OCI-LY1 (cell line): ENCODE measurements around the gene DBNL.
A peak's percentile ranks its signal among the peaks of the same experiment; 100 is the strongest.
"Not testable (repeated sequence)": the region's sequence is repeated elsewhere in the genome, so short reads cannot be mapped to it uniquely, and the experiment has no call there.

Source experiments
- EZH2 ChIP-seq: fragments of 200-600 bp; sonication (generic), shearing (Covaris generic); IDR thresholded peaks from 2 replicates; pipeline ENCODE4 v1.8.0; 2017; ENCODE audit warnings: borderline replicate concordance, mixed run types, mild to moderate bottlenecking, antibody characterized with exemption, low read length, moderate library complexity, mixed read lengths
- TF ChIP-seq, protein P1 (sequence below): fragments of 200-600 bp; sonication (generic), shearing (Covaris generic); IDR thresholded peaks from 2 replicates; pipeline ENCODE4 v1.5.1; 2017; ENCODE audit warnings: mild to moderate bottlenecking, antibody characterized with exemption, low read length, moderate library complexity, mixed read lengths

DNA sequence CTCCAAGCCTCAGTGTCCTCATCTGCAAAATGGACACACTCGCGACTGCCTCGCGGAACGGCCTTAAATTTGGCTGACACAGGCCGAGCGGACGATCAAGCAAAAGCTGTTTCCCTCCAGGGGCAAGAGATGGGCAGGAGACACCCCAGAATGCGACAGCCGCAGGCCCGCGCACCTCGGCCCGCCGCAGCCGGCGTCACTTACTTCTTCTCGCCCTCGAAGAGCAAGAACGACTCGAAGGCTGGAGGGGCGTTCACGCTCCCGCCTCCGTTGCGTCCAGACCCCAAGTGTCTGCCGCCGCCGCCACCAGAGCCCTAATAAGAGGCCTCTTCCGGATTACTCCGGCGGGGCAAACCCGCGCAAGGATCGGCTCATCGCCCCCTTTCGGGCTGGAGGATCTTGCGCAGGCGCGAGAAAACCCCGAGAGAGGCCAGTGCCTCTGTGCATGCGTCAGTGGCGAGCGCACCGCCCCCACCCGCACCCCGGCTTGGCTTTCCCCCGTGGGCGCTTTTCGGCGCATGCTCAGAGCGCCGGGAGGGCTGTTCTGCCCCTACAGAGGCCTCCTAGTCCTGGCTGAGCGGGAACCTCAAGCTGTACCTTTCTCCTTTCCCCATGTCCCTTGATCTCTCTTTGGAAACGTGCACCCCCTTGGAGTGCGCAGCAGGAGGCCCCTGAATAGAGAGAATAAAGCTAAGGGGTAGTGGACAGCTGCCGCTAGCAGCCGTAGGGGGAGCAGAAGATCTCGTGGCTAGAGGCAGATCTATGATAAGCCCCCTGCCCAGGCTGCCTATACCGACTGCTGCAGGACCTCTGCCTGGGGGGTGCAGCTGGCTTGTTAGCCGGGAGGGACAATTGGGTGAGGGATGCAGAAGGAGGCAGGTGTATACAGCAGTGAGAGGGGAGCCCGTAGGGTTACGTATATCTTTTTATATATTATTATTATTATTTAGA, 25.4 kb upstream of the DBNL start:
- TF ChIP-seq, protein P1, sequence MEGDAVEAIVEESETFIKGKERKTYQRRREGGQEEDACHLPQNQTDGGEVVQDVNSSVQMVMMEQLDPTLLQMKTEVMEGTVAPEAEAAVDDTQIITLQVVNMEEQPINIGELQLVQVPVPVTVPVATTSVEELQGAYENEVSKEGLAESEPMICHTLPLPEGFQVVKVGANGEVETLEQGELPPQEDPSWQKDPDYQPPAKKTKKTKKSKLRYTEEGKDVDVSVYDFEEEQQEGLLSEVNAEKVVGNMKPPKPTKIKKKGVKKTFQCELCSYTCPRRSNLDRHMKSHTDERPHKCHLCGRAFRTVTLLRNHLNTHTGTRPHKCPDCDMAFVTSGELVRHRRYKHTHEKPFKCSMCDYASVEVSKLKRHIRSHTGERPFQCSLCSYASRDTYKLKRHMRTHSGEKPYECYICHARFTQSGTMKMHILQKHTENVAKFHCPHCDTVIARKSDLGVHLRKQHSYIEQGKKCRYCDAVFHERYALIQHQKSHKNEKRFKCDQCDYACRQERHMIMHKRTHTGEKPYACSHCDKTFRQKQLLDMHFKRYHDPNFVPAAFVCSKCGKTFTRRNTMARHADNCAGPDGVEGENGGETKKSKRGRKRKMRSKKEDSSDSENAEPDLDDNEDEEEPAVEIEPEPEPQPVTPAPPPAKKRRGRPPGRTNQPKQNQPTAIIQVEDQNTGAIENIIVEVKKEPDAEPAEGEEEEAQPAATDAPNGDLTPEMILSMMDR, result peak; percentile 76
- TF ChIP-seq EZH2, result not testable (repeated sequence)
